Stimulated activated CD4-positive, alpha-beta T cell treated with anti-CD3 and anti-CD28 coated beads, Interleukin-1b, Interleukin-23, amount 100 ng/mL, for 4 hours (primary cell): ENCODE measurements around the gene ENPP6.
"Not testable (repeated sequence)": the region's sequence is repeated elsewhere in the genome, so short reads cannot be mapped to it uniquely, and the experiment has no call there.

Source experiments
- DNase-seq, 2 donors: peaks; one replicate each; pipeline ENCODE4 v3.0.0-alpha.2; 2020; ENCODE audit warnings: low read depth in 2 of 2

ENPP6 gene

GRCh38 chr4:184061582-184061981 is 156.1 kb downstream of the ENPP6 start:
- no peak for DNase-seq

DNA sequence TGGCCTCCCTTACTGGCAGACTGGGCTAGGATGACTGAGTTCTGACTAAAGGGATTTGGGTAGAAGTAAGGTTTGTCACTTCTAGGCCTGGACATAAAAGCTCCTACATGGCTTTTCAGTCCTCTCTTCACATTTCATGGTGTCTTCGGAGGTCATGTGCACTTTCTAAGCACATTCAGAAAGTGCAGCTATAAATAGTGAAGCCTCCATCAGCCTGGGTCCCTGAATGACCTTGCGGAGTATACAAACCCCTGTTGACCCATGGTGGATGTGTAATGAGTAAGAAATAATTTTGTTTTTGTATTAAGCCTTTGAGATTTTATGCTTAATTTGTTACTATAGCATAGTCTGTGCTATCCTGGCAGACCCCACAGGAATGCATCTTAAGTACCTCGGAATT is 158.6 kb downstream of the ENPP6 start:
- DNase-seq, result no peak

DNA sequence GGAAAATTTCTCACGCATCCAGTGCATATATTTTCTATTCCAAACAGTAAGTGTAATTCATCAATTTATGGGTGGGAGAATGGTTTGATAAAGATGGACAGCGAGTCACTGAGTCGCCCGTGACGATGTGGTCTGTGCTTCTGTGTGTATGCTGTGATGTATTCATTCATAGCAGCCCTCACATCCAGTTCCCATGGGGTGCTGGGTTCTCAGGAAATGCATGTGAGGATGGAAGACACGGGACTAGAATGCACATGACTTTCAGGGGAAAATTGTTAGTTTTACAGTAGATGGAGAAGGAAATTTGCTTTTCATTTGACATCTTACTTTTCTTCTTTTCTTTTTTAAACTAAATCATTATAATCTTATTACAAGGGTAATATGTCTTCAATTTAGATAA is 159.6 kb downstream of the ENPP6 start:
- DNase-seq, result no peak

DNA sequence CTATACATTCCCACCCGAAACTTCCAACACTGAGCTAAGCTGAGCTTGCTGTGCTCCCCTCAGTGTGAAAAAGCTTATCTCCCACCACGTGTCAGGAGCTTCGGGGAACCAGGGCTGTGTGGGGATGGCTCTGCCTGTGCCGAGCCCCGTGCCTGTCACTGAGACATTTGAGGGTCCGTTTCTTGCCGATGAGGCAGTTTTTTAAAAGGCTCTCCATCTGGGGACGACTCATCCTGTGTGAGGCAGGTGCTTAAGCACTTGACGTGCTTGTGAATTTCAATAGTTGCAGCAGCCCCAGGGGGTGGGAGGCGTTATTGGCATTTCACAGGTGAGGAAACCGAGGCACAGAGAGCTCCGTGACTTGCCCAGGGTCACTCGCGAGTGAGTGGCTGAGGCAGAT is 160.8 kb downstream of the ENPP6 start:
- DNase-seq, result no peak

DNA sequence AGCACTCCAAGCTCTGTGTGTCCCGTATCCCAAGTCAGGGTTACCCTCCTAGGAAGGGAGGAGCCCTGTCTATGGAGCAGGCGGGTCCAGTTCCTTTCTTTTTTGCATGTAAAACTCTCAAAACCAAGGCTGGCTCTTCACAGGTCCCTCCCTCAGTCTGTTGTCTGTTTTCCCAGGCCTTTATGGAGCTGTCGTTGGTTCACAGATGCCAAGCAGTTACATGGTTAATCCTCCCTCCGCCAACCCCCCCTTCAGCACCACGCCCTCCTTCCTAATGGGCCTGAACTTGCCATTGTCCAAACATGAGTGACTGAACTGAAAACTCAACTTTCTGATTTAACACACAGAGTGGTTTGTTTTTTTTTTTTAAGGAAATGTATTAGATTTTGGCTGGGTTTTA is 164.2 kb downstream of the ENPP6 start:
- DNase-seq, result no peak

GRCh38 chr4:184052616-184053015 is 165.1 kb downstream of the ENPP6 start:
- no peak for DNase-seq

DNA sequence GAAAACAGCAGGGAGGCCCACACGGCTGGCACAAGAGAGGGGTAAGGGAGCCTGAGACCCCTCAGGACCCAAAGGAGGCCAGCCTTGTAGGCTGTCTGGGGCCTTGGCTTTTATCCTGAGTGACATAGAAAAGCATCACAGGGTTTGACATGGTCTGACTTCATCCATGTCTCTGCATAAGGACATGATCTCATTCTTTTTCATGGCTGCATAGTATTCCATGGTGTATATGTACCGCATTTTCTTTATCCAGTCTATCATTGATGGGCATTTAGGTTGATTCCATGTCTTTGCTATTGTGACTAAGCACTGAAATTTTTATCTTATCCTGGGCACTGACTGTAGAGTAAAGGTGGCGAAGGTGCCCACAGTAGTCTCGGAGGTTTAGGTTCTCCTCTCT is 166.4 kb downstream of the ENPP6 start:
- not testable (repeated sequence) for DNase-seq

GRCh38 chr4:184046148-184046547 is 171.5 kb downstream of the ENPP6 start:
- no peak for DNase-seq

- no peak for DNase-seq
Observed at GRCh38 chr4:184041156-184041555, 176.5 kb downstream of the ENPP6 start.

DNA sequence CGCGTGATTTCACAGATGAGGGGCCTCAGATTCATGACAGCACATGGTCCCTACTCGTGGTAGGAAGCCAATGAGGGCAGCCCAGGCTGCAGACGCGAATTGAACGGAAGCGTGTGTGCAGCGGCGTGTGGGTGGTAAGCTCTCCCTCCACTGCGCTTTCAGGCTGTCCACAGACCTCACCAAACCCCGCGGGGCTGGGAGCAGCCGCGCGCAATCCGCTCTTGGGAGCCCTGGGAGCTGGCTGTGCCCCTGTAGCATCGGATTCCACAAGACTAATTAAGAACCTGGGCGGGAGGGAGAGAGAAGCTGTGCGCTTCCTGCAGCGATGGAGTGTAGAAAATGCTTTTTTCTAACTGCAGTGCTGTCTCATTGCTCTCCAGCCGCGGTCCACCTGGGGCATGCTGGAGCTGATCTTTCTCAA is 177.7 kb downstream of the ENPP6 start:
- no peak for DNase-seq
